AG04449 (cell line): ENCODE results near the gene INPP5E.

ENCODE experiments used
- CTCF ChIA-PET: fragments of 350-600 bp; formaldehyde crosslinking; extraction: SDS; loops from one replicate; lab custom pipeline; 2021; ENCODE audit warnings: antibody characterized with exemption; lab: Yijun Ruan, JAX
- POLR2A ChIA-PET: fragments of 400-600, 350-600 bp; formaldehyde crosslinking; extraction: SDS; loops from one replicate; lab custom pipeline; 2020; ENCODE audit warnings: antibody characterized with exemption, inconsistent platforms; lab: Yijun Ruan, JAX
- DNase-seq: peaks from one replicate; pipeline ENCODE4 v3.0.0-alpha.2; 2010; ENCODE audit warnings: low read depth, low spot score
- H3K4me3 ChIP-seq: 2 replicates; pipeline ENCODE4 v1.5.1; 2011; ENCODE audit warnings: low read depth, mild to moderate bottlenecking, control low read depth, low read length
- CTCF ChIP-seq: IDR thresholded peaks from one replicate; pipeline ENCODE4 v1.5.1; 2011; ENCODE audit warnings: mild to moderate bottlenecking, moderate library complexity, low read length, control low read depth, inconsistent platforms; ENCODE audit not compliant: insufficient read depth; ENCODE audit errors: missing control alignments

INPP5E gene

GRCh38 chr9:136379401-136379800, 60.2 kb downstream of the INPP5E start:
- no peak for DNase-seq
- TF ChIP-seq CTCF, result no peak
- no peak overlapping the region for H3K4me3 ChIP-seq
- POLR2A ChIA-PET, result no interaction called here
- CTCF ChIA-PET, result interaction anchor here (1.0 kb wide), 1 partner anchor 16 kb away, joined by 4 read pairs; the partner anchor contains the start of gene DNLZ

GRCh38 chr9:136379003-136379287, 60.7 kb downstream of the INPP5E start:
- CTCF ChIA-PET, result no interaction called here
- POLR2A ChIA-PET, result no interaction called here
- no peak for TF ChIP-seq CTCF

More at GRCh38 chr9:136379003-136379287, 60.7 kb downstream of the INPP5E start:
- no peak for DNase-seq
- H3K4me3 ChIP-seq, result no peak overlapping the region
